ENCODE results near the gene KHDRBS2.

Gene KHDRBS2

GRCh38 chr6:61950811-61951210 is 335.2 kb downstream of the KHDRBS2 start:
- Histone ChIP-seq H3K4me1 (ENCODE audit: control insufficient read depth, insufficient read depth, low read length) (no peaks in the 10 kb centered on the region), H3K9me3 (ENCODE audit: control insufficient read depth, insufficient read depth, low read depth, low read length) (peaks cover 5% of the 10 kb centered on the region; the same call in 1 of the 2 replicates), H3K4me3 (ENCODE audit: low read depth, low read length) (no peak overlapping the region), H3K36me3 (ENCODE audit: control insufficient read depth, insufficient read depth, low read length) (no peaks in the 10 kb centered on the region), H3K27ac (ENCODE audit: low read depth, low read length) (no peak overlapping the region), H3K27me3 (ENCODE audit: control insufficient read depth, insufficient read depth, low read length) (no peaks in the 10 kb centered on the region), H3K9ac (ENCODE audit: low read length) (no peak overlapping the region)

GRCh38 chr6:61949971-61950370 is 336.1 kb downstream of the KHDRBS2 start:
- Histone ChIP-seq H3K36me3 (ENCODE audit: control insufficient read depth, insufficient read depth, low read length) (no peaks in the 10 kb centered on the region), H3K9ac (ENCODE audit: low read length) (no peak overlapping the region), H3K4me1 (ENCODE audit: control insufficient read depth, insufficient read depth, low read length) (no peaks in the 10 kb centered on the region), H3K27ac (ENCODE audit: low read depth, low read length) (no peak overlapping the region), H3K4me3 (ENCODE audit: low read depth, low read length) (no peak overlapping the region), H3K9me3 (ENCODE audit: control insufficient read depth, insufficient read depth, low read depth, low read length) (no peaks in the 10 kb centered on the region), H3K27me3 (ENCODE audit: control insufficient read depth, insufficient read depth, low read length) (no peaks in the 10 kb centered on the region)

- Histone ChIP-seq H3K4me1 (ENCODE audit: control insufficient read depth, insufficient read depth, low read length) (no peaks in the 10 kb centered on the region), H3K4me3 (ENCODE audit: low read depth, low read length) (no peak overlapping the region)
Observed at GRCh38 chr6:61949161-61949560, 336.9 kb downstream of the KHDRBS2 start.

GRCh38 chr6:61947311-61947947 is 338.6 kb downstream of the KHDRBS2 start:
- no peak overlapping the region for H3K4me3 ChIP-seq (ENCODE audit: low read depth, low read length)
- H3K27me3 ChIP-seq (ENCODE audit: control insufficient read depth, insufficient read depth, low read length), result no peaks in the 10 kb centered on the region
- H3K9ac ChIP-seq (ENCODE audit: low read length), result no peak overlapping the region
- H3K27ac ChIP-seq (ENCODE audit: low read depth, low read length), result no peak overlapping the region
- H3K9me3 ChIP-seq (ENCODE audit: control insufficient read depth, insufficient read depth, low read depth, low read length), result no peaks in the 10 kb centered on the region
- no peaks in the 10 kb centered on the region for H3K36me3 ChIP-seq (ENCODE audit: control insufficient read depth, insufficient read depth, low read length)
- no peaks in the 10 kb centered on the region for H3K4me1 ChIP-seq (ENCODE audit: control insufficient read depth, insufficient read depth, low read length)

More at GRCh38 chr6:61949161-61949560, 336.9 kb downstream of the KHDRBS2 start:
- H3K27ac ChIP-seq (ENCODE audit: low read depth, low read length), result no peak overlapping the region
- no peaks in the 10 kb centered on the region for H3K27me3 ChIP-seq (ENCODE audit: control insufficient read depth, insufficient read depth, low read length)
- H3K9ac ChIP-seq (ENCODE audit: low read length), result no peak overlapping the region
- no peaks in the 10 kb centered on the region for H3K36me3 ChIP-seq (ENCODE audit: control insufficient read depth, insufficient read depth, low read length)
- H3K9me3 ChIP-seq (ENCODE audit: control insufficient read depth, insufficient read depth, low read depth, low read length), result no peaks in the 10 kb centered on the region

- Histone ChIP-seq H3K27me3 (ENCODE audit: control insufficient read depth, insufficient read depth, low read length) (no peaks in the 10 kb centered on the region), H3K36me3 (ENCODE audit: control insufficient read depth, insufficient read depth, low read length) (no peaks in the 10 kb centered on the region), H3K9me3 (ENCODE audit: control insufficient read depth, insufficient read depth, low read depth, low read length) (no peaks in the 10 kb centered on the region), H3K27ac (ENCODE audit: low read depth, low read length) (no peak overlapping the region), H3K9ac (ENCODE audit: low read length) (no peak overlapping the region), H3K4me3 (ENCODE audit: low read depth, low read length) (no peak overlapping the region), H3K4me1 (ENCODE audit: control insufficient read depth, insufficient read depth, low read length) (no peaks in the 10 kb centered on the region)
Observed at GRCh38 chr6:61940919-61941318, 345.1 kb downstream of the KHDRBS2 start.

- Histone ChIP-seq H3K27me3 (ENCODE audit: control insufficient read depth, insufficient read depth, low read length) (no peaks in the 10 kb centered on the region), H3K9me3 (ENCODE audit: control insufficient read depth, insufficient read depth, low read depth, low read length) (no peaks in the 10 kb centered on the region)
Observed at GRCh38 chr6:61935242-61935846, 350.7 kb downstream of the KHDRBS2 start.

GRCh38 chr6:61909486-61909885 is 376.5 kb downstream of the KHDRBS2 start:
- Histone ChIP-seq H3K27me3 (ENCODE audit: control insufficient read depth, insufficient read depth, low read length) (no peaks in the 10 kb centered on the region), H3K27ac (ENCODE audit: low read depth, low read length) (no peak overlapping the region), H3K4me1 (ENCODE audit: control insufficient read depth, insufficient read depth, low read length) (no peaks in the 10 kb centered on the region), H3K9me3 (ENCODE audit: control insufficient read depth, insufficient read depth, low read depth, low read length) (no peaks in the 10 kb centered on the region), H3K36me3 (ENCODE audit: control insufficient read depth, insufficient read depth, low read length) (no peaks in the 10 kb centered on the region), H3K4me3 (ENCODE audit: low read depth, low read length) (no peak overlapping the region), H3K9ac (ENCODE audit: low read length) (no peak overlapping the region)

More at GRCh38 chr6:61935242-61935846, 350.7 kb downstream of the KHDRBS2 start:
- Histone ChIP-seq H3K4me3 (ENCODE audit: low read depth, low read length) (no peak overlapping the region), H3K36me3 (ENCODE audit: control insufficient read depth, insufficient read depth, low read length) (no peaks in the 10 kb centered on the region), H3K27ac (ENCODE audit: low read depth, low read length) (no peak overlapping the region), H3K4me1 (ENCODE audit: control insufficient read depth, insufficient read depth, low read length) (no peaks in the 10 kb centered on the region), H3K9ac (ENCODE audit: low read length) (no peak overlapping the region)

- H3K4me1 ChIP-seq (ENCODE audit: control insufficient read depth, insufficient read depth, low read length), result no peaks in the 10 kb centered on the region
- no peaks in the 10 kb centered on the region for H3K27me3 ChIP-seq (ENCODE audit: control insufficient read depth, insufficient read depth, low read length)
- H3K4me3 ChIP-seq (ENCODE audit: low read depth, low read length), result no peak overlapping the region
- H3K9me3 ChIP-seq (ENCODE audit: control insufficient read depth, insufficient read depth, low read depth, low read length), result no peaks in the 10 kb centered on the region
- no peak overlapping the region for H3K27ac ChIP-seq (ENCODE audit: low read depth, low read length)
- no peak overlapping the region for H3K9ac ChIP-seq (ENCODE audit: low read length)
- no peaks in the 10 kb centered on the region for H3K36me3 ChIP-seq (ENCODE audit: control insufficient read depth, insufficient read depth, low read length)
Observed at GRCh38 chr6:61901748-61902147, 384.3 kb downstream of the KHDRBS2 start.

- H3K36me3 ChIP-seq (ENCODE audit: control insufficient read depth, insufficient read depth, low read length), result no peaks in the 10 kb centered on the region
- H3K9ac ChIP-seq (ENCODE audit: low read length), result no peak overlapping the region
- no peak overlapping the region for H3K27ac ChIP-seq (ENCODE audit: low read depth, low read length)
- no peak overlapping the region for H3K4me3 ChIP-seq (ENCODE audit: low read depth, low read length)
- no peaks in the 10 kb centered on the region for H3K4me1 ChIP-seq (ENCODE audit: control insufficient read depth, insufficient read depth, low read length)
- no peaks in the 10 kb centered on the region for H3K27me3 ChIP-seq (ENCODE audit: control insufficient read depth, insufficient read depth, low read length)
- no peaks in the 10 kb centered on the region for H3K9me3 ChIP-seq (ENCODE audit: control insufficient read depth, insufficient read depth, low read depth, low read length)
Observed at GRCh38 chr6:61894536-61894935, 391.5 kb downstream of the KHDRBS2 start.

- Histone ChIP-seq H3K27ac (ENCODE audit: low read depth, low read length) (no peak overlapping the region), H3K4me3 (ENCODE audit: low read depth, low read length) (no peak overlapping the region), H3K4me1 (ENCODE audit: control insufficient read depth, insufficient read depth, low read length) (peaks cover 11% of the 10 kb centered on the region), H3K27me3 (ENCODE audit: control insufficient read depth, insufficient read depth, low read length) (no peaks in the 10 kb centered on the region), H3K9me3 (ENCODE audit: control insufficient read depth, insufficient read depth, low read depth, low read length) (no peaks in the 10 kb centered on the region), H3K9ac (ENCODE audit: low read length) (no peak overlapping the region), H3K36me3 (ENCODE audit: control insufficient read depth, insufficient read depth, low read length) (no peaks in the 10 kb centered on the region)
Observed at GRCh38 chr6:61887423-61887822, 398.6 kb downstream of the KHDRBS2 start.

- no peak overlapping the region for H3K4me3 ChIP-seq (ENCODE audit: low read depth, low read length)
Observed at GRCh38 chr6:61886608-61887259, 399.3 kb downstream of the KHDRBS2 start.

More at GRCh38 chr6:61886608-61887259, 399.3 kb downstream of the KHDRBS2 start:
- Histone ChIP-seq H3K9me3 (ENCODE audit: control insufficient read depth, insufficient read depth, low read depth, low read length) (no peaks in the 10 kb centered on the region), H3K36me3 (ENCODE audit: control insufficient read depth, insufficient read depth, low read length) (no peaks in the 10 kb centered on the region), H3K9ac (ENCODE audit: low read length) (no peak overlapping the region), H3K27me3 (ENCODE audit: control insufficient read depth, insufficient read depth, low read length) (no peaks in the 10 kb centered on the region), H3K27ac (ENCODE audit: low read depth, low read length) (no peak overlapping the region), H3K4me1 (ENCODE audit: control insufficient read depth, insufficient read depth, low read length) (peaks cover 11% of the 10 kb centered on the region)

All from HUES6 (cell line).